ENCODE measurements around the gene AP5B1. TPM values are rescaled to one million over a fixed set of nuclear protein-coding genes. Genes with fewer than 3 reads are reported as not detected.

The AP5B1 gene
- total and polyA plus RNA-seq, 2 of the 8 experiments (the other 6 are each of a cell fraction or from before 2014, with no cell fraction given), result 7.6 to 10.0 TPM

DNA sequence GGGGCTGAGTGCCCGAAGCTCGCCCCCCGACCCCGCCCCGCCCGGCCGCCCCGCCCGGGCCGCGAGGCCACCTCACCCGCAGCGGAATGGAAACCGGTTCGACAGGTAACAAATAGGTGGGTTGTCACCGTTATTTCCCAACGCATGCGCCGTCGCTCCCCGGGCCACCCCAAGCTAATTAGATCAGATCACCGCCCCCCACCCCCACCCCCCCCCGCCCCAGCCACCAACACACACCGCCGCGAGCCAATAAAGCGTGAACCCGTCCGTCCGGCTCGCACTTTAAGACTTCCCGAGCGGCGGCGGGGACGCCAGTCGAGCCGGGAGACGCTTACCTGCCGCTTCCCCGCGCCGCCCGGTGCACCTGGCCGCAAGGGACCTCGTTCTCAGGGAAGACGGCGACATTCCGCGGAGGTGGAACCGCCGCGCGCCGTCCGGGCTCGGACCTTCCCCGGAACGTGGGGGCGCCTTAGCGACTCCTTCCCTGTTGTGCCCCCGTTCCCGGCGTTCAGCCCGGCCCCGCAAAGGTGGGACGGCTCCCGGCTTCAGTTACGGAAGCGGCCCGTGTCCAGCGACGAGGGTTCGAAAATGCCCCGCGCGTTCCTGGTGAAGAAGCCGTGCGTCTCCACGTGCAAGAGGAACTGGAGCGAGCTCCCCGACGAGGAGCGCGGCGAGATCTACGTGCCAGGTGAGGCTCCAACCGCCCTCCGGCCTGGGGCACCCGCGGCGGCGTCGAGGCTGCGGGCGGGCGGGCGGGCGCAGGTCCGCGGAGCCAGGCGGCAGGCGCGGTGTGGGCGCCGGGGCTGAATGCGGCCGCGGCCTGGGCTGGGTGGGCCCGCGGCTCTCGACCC, 6.2 kb upstream of the AP5B1 start, which contains the start of gene OVOL1 (continued):
- TF ChIP-seq RBBP5 (IDR thresholded peaks at IDR 0.05; ENCODE audit: borderline replicate concordance, low read depth, low read length) (no peak), CTBP2 (IDR thresholded peaks at IDR 0.05; ENCODE audit: borderline replicate concordance, insufficient read depth, insufficient read length, low read length) (no peak), RAD21 (IDR thresholded peaks at IDR 0.05 in 1 of 2, conservative IDR thresholded peaks at IDR 0.05 in 1 of 2; ENCODE audit: low read depth in 2 of 2, low read length in 2 of 2) (no peak), EP300 (IDR thresholded peaks at IDR 0.05; ENCODE audit: borderline replicate concordance in 1 of 2, low read depth in 2 of 2, low read length in 2 of 2) (no peak), BCL11A (IDR thresholded peaks at IDR 0.05; ENCODE audit: low read depth in 2 of 2, low read length in 2 of 2) (no peak), POU5F1 (IDR thresholded peaks at IDR 0.05; ENCODE audit: low read depth, low read length) (no peak), RNF2 (IDR thresholded peaks at IDR 0.05; ENCODE audit: borderline replicate concordance, low read depth, low read length, missing control alignments, poor library complexity, severe bottlenecking) (peak; percentile 7), YY1 (IDR thresholded peaks at IDR 0.05; ENCODE audit: low read depth, low read length) (no peak), SRF (IDR thresholded peaks at IDR 0.05; ENCODE audit: low read depth, low read length) (no peak), CREB1 (IDR thresholded peaks at IDR 0.05) (no peak), KDM5A (IDR thresholded peaks at IDR 0.05; ENCODE audit: low read length) (no peak), SUZ12 (IDR thresholded peaks at IDR 0.05; ENCODE audit: low read length) (peak; percentile 4; the same call in 1 of the 2 replicates), BRCA1 (IDR thresholded peaks at IDR 0.05; ENCODE audit: low read depth, low read length) (no peak), CEBPB (IDR thresholded peaks at IDR 0.05; ENCODE audit: low read depth, low read length) (no peak), TEAD4 (IDR thresholded peaks at IDR 0.05; ENCODE audit: low read depth, low read length) (no peak), FOSL1 (IDR thresholded peaks at IDR 0.05; ENCODE audit: insufficient read depth, low read depth, low read length) (no peak), CHD1 (IDR thresholded peaks at IDR 0.05; ENCODE audit: low read depth, low read length) (no peak), SIN3A (conservative IDR thresholded peaks at IDR 0.05 in 1 of 2, IDR thresholded peaks at IDR 0.05 in 1 of 2; ENCODE audit: low read depth in 1 of 2, low read length in 2 of 2) (no peak), SP4 (IDR thresholded peaks at IDR 0.05; ENCODE audit: low read length) (no peak), ASH2L (IDR thresholded peaks at IDR 0.05; ENCODE audit: low read length) (no peak)
- TF ChIP-seq, protein P1, sequence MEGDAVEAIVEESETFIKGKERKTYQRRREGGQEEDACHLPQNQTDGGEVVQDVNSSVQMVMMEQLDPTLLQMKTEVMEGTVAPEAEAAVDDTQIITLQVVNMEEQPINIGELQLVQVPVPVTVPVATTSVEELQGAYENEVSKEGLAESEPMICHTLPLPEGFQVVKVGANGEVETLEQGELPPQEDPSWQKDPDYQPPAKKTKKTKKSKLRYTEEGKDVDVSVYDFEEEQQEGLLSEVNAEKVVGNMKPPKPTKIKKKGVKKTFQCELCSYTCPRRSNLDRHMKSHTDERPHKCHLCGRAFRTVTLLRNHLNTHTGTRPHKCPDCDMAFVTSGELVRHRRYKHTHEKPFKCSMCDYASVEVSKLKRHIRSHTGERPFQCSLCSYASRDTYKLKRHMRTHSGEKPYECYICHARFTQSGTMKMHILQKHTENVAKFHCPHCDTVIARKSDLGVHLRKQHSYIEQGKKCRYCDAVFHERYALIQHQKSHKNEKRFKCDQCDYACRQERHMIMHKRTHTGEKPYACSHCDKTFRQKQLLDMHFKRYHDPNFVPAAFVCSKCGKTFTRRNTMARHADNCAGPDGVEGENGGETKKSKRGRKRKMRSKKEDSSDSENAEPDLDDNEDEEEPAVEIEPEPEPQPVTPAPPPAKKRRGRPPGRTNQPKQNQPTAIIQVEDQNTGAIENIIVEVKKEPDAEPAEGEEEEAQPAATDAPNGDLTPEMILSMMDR (IDR thresholded peaks at IDR 0.05; ENCODE audit: control extremely low read depth in 1 of 3, insufficient read depth in 1 of 3, low read depth in 1 of 3, low read length in 3 of 3), result no peak
